ENCODE results near the gene ALG12.
"Not testable (repeated sequence)": the region's sequence is repeated elsewhere in the genome, so short reads cannot be mapped to it uniquely, and the experiment has no call there.

The ALG12 gene

DNA sequence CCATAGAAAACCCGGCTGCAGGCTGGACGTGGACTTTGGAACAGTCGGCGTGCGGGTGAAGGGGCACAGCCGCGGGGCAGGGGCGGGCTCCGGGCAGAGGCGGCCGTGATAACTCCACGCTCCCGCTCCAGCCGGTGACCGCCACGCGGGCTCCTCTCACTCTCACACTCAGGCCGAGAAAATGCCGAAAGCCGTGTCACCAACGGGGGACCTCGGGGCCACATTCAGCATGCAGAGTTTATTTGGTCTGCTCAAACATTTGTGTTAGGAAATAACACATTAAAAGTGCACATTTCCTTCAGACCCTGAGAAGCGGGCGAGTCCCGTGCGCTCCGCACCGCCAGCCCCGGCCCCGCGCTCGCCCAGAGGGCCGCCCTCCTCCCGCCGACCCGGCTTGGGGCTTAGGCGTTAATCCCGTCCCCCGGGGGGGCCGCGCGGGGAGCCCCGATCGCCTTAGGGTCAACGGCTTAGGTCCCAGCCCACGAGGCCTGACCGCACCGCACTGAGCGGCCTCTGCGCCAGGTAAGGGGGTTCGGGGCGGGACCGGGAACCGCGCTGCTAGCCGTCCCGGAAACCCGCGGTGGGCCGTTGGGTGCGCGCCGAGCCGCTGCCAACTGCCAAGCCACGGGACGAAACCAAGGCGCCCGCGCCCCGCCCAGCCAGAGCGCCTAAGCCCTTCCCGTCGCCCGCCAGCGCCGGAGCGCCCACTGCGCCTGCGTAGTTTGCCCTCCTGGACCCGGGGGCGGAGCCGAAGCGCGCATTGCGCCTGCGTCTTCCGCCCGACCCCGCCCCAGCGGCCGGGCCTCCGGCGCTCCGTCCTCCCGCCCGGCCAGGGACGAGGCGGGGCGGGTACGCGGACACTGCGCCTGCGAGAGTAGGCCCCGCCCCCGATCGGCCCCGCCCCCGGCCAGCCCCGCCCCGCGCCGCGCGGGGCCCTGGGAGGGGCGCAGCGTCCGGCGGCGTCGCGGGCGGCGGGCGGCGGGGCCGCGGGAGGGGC, 65.0 kb downstream of the ALG12 start, which contains the start of gene ZBED4:
ZBED4 (plus strand) TSS at position 947 of the 997 bp plus-strand sequence. CDS start 29,819 bp downstream, outside the sequence.
- peaks cover 7% of the 10 kb centered on the region for H3K9me3 ChIP-seq (ENCODE audit: insufficient read depth, low read depth, low read length)
- H2BK120ac ChIP-seq (ENCODE audit: insufficient read depth, low read length, poor library complexity) = peak within 1 kb of the TSS; percentile 65
- peak; percentile 98 to 100 for DNase-seq
- WGBS (ENCODE audit: extremely low coverage, insufficient coverage, insufficient read length) = no CpG with 5 or more reads among the region's 127 CpGs
- H2BK12ac ChIP-seq (ENCODE audit: low read length) = no peak within 1 kb of the TSS
- H4K8ac ChIP-seq (ENCODE audit: low read depth, low read length) = peak within 1 kb of the TSS; percentile 92
- H3K14ac ChIP-seq (ENCODE audit: low read length) = peak within 1 kb of the TSS; percentile 51
- peak within 1 kb of the TSS; percentile 58 for H2BK5ac ChIP-seq (ENCODE audit: low read depth, low read length, poor library complexity)
- peak within 1 kb of the TSS; percentile 91 for H4K91ac ChIP-seq (ENCODE audit: low read depth, low read length)
- peaks cover 34% of the 10 kb centered on the region for H3K27me3 ChIP-seq (ENCODE audit: insufficient read depth, low read length)
- peak within 1 kb of the TSS; percentile 95 for H3K4me2 ChIP-seq (ENCODE audit: low read length)
- peaks cover 10% of the 10 kb centered on the region for H3K79me1 ChIP-seq (ENCODE audit: low read length)
- peak within 1 kb of the TSS; percentile 93 for H3K18ac ChIP-seq (ENCODE audit: low read length)
- peaks cover 25% of the 10 kb centered on the region for H3K79me2 ChIP-seq (ENCODE audit: control insufficient read depth, insufficient read depth, low read length, poor library complexity)
- H4K12ac ChIP-seq (ENCODE audit: low read depth, low read length) = peak within 1 kb of the TSS; percentile 98
- peak within 1 kb of the TSS; percentile 57 for H2AK5ac ChIP-seq (ENCODE audit: low read length)
- H3K4me3 ChIP-seq (ENCODE audit: low read depth, low read length) = peak within 1 kb of the TSS; percentile 86
- H3K23ac ChIP-seq (ENCODE audit: low read length) = no peak within 1 kb of the TSS
- H3K4ac ChIP-seq (ENCODE audit: low read depth, low read length) = peak within 1 kb of the TSS; percentile 71
- H3K9ac ChIP-seq (ENCODE audit: low read length) = peak within 1 kb of the TSS; percentile 77
- H3K27ac ChIP-seq (ENCODE audit: low read depth, low read length) = peak within 1 kb of the TSS; percentile 11
- H3K36me3 ChIP-seq (ENCODE audit: control insufficient read depth in 1 of 2, insufficient read depth in 2 of 2, low read length in 2 of 2) = peaks cover 6 to 9% of the 10 kb centered on the region in 2 experiments
- H2AFZ ChIP-seq (ENCODE audit: insufficient read depth, low read length, poor library complexity) = peak within 1 kb of the TSS; percentile 97
- peaks cover 4 to 17% of the 10 kb centered on the region in 2 experiments for H3K4me1 ChIP-seq (ENCODE audit: control insufficient read depth in 1 of 2, insufficient read depth in 2 of 2, low read length in 2 of 2)

DNA sequence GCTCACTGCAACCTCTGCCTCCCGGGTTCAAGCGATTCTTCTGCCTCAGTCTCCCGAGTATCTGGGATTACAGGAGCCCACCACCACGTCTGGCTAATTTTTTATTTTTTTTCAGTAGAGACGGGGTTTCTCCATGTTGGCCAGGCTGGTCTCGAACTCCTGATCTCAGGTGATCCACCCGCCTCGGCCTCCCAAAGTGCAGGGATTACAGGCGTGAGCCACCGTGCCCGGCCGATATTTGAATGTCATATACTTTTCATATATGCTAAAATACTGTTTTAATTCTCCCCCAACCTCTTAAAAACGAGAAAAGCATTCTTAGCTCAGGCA, 65.7 kb downstream of the ALG12 start:
- peak overlapping the region; percentile 86 for H3K4me3 ChIP-seq (ENCODE audit: low read depth, low read length)
- not testable (repeated sequence) for H2BK120ac ChIP-seq (ENCODE audit: insufficient read depth, low read length, poor library complexity); H3K27ac ChIP-seq (ENCODE audit: low read depth, low read length); H3K9ac ChIP-seq (ENCODE audit: low read length); H3K23ac ChIP-seq (ENCODE audit: low read length); H3K4ac ChIP-seq (ENCODE audit: low read depth, low read length); DNase-seq; H3K36me3 ChIP-seq (ENCODE audit: control insufficient read depth in 1 of 2, insufficient read depth in 2 of 2, low read length in 2 of 2); H4K91ac ChIP-seq (ENCODE audit: low read depth, low read length); H2BK5ac ChIP-seq (ENCODE audit: low read depth, low read length, poor library complexity); H3K9me3 ChIP-seq (ENCODE audit: insufficient read depth, low read depth, low read length); H3K14ac ChIP-seq (ENCODE audit: low read length); H4K8ac ChIP-seq (ENCODE audit: low read depth, low read length); H2BK12ac ChIP-seq (ENCODE audit: low read length); H2AK5ac ChIP-seq (ENCODE audit: low read length); H3K18ac ChIP-seq (ENCODE audit: low read length)
- H3K79me2 ChIP-seq (ENCODE audit: control insufficient read depth, insufficient read depth, low read length, poor library complexity) = peaks cover 24% of the 10 kb centered on the region
- H4K12ac ChIP-seq (ENCODE audit: low read depth, low read length) = peak overlapping the region; percentile 98
- H3K4me1 ChIP-seq (ENCODE audit: control insufficient read depth in 1 of 2, insufficient read depth in 2 of 2, low read length in 2 of 2) = peaks cover 4 to 18% of the 10 kb centered on the region in 2 experiments
- peaks cover 10% of the 10 kb centered on the region for H3K79me1 ChIP-seq (ENCODE audit: low read length)
- peak overlapping the region; percentile 97 for H2AFZ ChIP-seq (ENCODE audit: insufficient read depth, low read length, poor library complexity)
- H3K27me3 ChIP-seq (ENCODE audit: insufficient read depth, low read length) = peaks cover 41% of the 10 kb centered on the region
- peak overlapping the region; percentile 91 for H3K4me2 ChIP-seq (ENCODE audit: low read length)
- WGBS (ENCODE audit: extremely low coverage, insufficient coverage, insufficient read length) = no CpG with 5 or more reads among the region's 13 CpGs

DNA sequence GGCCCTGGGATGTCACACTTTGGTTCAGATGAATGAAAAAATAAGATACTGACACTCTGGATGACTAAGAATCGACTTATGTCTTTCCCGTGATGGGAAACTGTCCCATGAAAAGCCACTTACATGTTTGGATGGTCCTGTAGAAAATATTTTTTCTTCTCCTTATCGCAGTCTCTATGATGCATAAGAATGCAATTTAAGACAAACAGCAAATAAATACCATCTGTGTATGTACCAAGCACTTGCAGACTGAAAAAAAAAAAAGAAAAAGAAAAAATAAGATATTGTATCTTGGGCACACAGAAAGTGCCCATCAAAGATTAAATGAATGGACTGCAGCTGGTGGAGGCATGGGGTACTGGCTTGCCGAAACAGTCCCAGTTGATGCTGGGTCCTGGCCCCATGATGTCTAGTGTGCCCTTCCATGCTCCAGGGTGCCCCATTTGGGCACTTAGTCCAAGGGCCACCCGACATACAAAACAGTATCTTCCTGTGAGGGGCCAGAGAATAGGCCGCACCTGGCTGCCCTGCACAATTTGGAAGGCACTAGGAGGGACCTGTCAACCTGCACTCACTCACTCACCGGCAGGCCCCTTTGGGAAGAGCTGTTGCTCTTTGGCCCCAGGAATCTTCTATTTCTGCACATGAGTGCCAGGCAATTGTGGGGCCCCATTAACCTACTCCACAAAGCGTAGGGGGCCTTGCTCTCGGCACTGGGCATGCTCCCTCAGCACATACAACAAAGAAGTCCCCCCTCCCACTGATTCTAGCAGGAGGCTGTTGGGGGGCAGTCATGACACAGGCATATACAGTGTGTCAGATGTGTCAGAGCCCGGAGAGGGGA, 67.1 kb downstream of the ALG12 start:
- Histone ChIP-seq H3K27ac (ENCODE audit: low read depth, low read length) (no peak overlapping the region), H3K4me2 (ENCODE audit: low read length) (no peak overlapping the region), H3K18ac (ENCODE audit: low read length) (no peak overlapping the region), H3K4me1 (ENCODE audit: control insufficient read depth in 1 of 2, insufficient read depth in 2 of 2, low read length in 2 of 2) (peaks cover 4 to 18% of the 10 kb centered on the region in 2 experiments), H3K79me1 (ENCODE audit: low read length) (peaks cover 10% of the 10 kb centered on the region), H2BK5ac (ENCODE audit: low read depth, low read length, poor library complexity) (no peak overlapping the region), H3K79me2 (ENCODE audit: control insufficient read depth, insufficient read depth, low read length, poor library complexity) (peaks cover 16% of the 10 kb centered on the region), H4K91ac (ENCODE audit: low read depth, low read length) (no peak overlapping the region), H2BK12ac (ENCODE audit: low read length) (no peak overlapping the region), H2AK5ac (ENCODE audit: low read length) (no peak overlapping the region), H3K36me3 (ENCODE audit: control insufficient read depth in 1 of 2, insufficient read depth in 2 of 2, low read length in 2 of 2) (no peaks in the 10 kb centered on the region), H3K9ac (ENCODE audit: low read length) (no peak overlapping the region), H3K23ac (ENCODE audit: low read length) (no peak overlapping the region), H3K9me3 (ENCODE audit: insufficient read depth, low read depth, low read length) (peaks cover 7% of the 10 kb centered on the region), H3K27me3 (ENCODE audit: insufficient read depth, low read length) (peaks cover 43% of the 10 kb centered on the region), H2BK120ac (ENCODE audit: insufficient read depth, low read length, poor library complexity) (no peak overlapping the region), H3K4ac (ENCODE audit: low read depth, low read length) (no peak overlapping the region), H4K12ac (ENCODE audit: low read depth, low read length) (no peak overlapping the region), H4K8ac (ENCODE audit: low read depth, low read length) (no peak overlapping the region), H3K14ac (ENCODE audit: low read length) (no peak overlapping the region), H2AFZ (ENCODE audit: insufficient read depth, low read length, poor library complexity) (no peak overlapping the region), H3K4me3 (ENCODE audit: low read depth, low read length) (no peak overlapping the region)
- WGBS (ENCODE audit: extremely low coverage, insufficient coverage, insufficient read length) = no CpG with 5 or more reads among the region's 10 CpGs
- no peak for DNase-seq
